NK-92 treated with Interleukin-12 subunit alpha and Interleukin-12 subunit beta, amount 100 ng/mL, for 24 hours (cell line): ENCODE measurements around the gene GRK3.
"Not testable (repeated sequence)": the region's sequence is repeated elsewhere in the genome, so short reads cannot be mapped to it uniquely, and the experiment has no call there.

Experiments
- DNase-seq: peaks from one replicate; lab custom pipeline; 2025; lab: John Stamatoyannopoulos, UW

Gene GRK3

GRCh38 chr22:25698978-25699377 lies 134.5 kb downstream of the GRK3 start:
- DNase-seq, result no peak

GRCh38 chr22:25701056-25701780 lies 136.7 kb downstream of the GRK3 start:
- DNase-seq, result no peak

- DNase-seq, result no peak
These were observed 137.6 kb downstream of the GRK3 start for GRCh38 chr22:25702040-25702439.

GRCh38 chr22:25702571-25703167 lies 138.2 kb downstream of the GRK3 start:
- no peak for DNase-seq

- no peak for DNase-seq
These were observed 140.2 kb downstream of the GRK3 start for GRCh38 chr22:25704701-25705100.

GRCh38 chr22:25706197-25706596 lies 141.7 kb downstream of the GRK3 start:
- DNase-seq, result no peak

GRCh38 chr22:25708430-25708829 lies 144.0 kb downstream of the GRK3 start:
- not testable (repeated sequence) for DNase-seq

- DNase-seq, result no peak
These were observed 145.3 kb downstream of the GRK3 start for GRCh38 chr22:25709758-25710157.

GRCh38 chr22:25710501-25710900 lies 146.0 kb downstream of the GRK3 start:
- no peak for DNase-seq

GRCh38 chr22:25711491-25711890 lies 147.0 kb downstream of the GRK3 start:
- no peak for DNase-seq

GRCh38 chr22:25712661-25713400 lies 148.4 kb downstream of the GRK3 start:
- no peak for DNase-seq

- no peak for DNase-seq
These were observed 149.6 kb downstream of the GRK3 start for GRCh38 chr22:25714070-25714469.

GRCh38 chr22:25714739-25715138 lies 150.3 kb downstream of the GRK3 start:
- DNase-seq, result no peak

- no peak for DNase-seq
These were observed 152.2 kb downstream of the GRK3 start for GRCh38 chr22:25716637-25717036.

- DNase-seq, result no peak
These were observed 153.8 kb downstream of the GRK3 start for GRCh38 chr22:25718135-25718840.

GRCh38 chr22:25722223-25722622 lies 157.7 kb downstream of the GRK3 start:
- DNase-seq, result no peak

- no peak for DNase-seq
These were observed 158.2 kb downstream of the GRK3 start for GRCh38 chr22:25722626-25723025.

- no peak for DNase-seq
These were observed 161.8 kb downstream of the GRK3 start for GRCh38 chr22:25726241-25726640.

GRCh38 chr22:25728071-25728470 lies 163.6 kb downstream of the GRK3 start:
- DNase-seq, result no peak

- DNase-seq, result no peak
These were observed 164.8 kb downstream of the GRK3 start for GRCh38 chr22:25729016-25729995.

- DNase-seq, result no peak
These were observed 171.2 kb downstream of the GRK3 start for GRCh38 chr22:25735650-25736049.
